Fibroblast of villous mesenchyme (primary cell): ENCODE measurements around the gene SEPTIN1. TPM values are rescaled to one million over a fixed set of nuclear protein-coding genes. Genes with fewer than 3 reads are reported as not detected.

Experiments
- DNase-seq: peaks from one replicate; pipeline ENCODE4 v3.0.0-alpha.2; 2010; ENCODE audit warnings: low read depth
- H3K4me3 ChIP-seq: 2 replicates; pipeline ENCODE4 v1.5.1; 2011; ENCODE audit warnings: low read depth, mild to moderate bottlenecking, low read length
- total RNA-seq: library from RNA; depleted of rRNA; stranded (reverse); fragments of >200 nt; gene quantifications from 2 replicates; pipeline ENCODE4 v1.2.3, GENCODE V29; 2012
- TF ChIP-seq, protein P1 (sequence below): IDR thresholded peaks from 2 replicates; pipeline ENCODE4 v1.5.1; 2012; ENCODE audit warnings: low read depth, mild to moderate bottlenecking, low read length; ENCODE audit not compliant: insufficient read depth

The SEPTIN1 gene, protein sequence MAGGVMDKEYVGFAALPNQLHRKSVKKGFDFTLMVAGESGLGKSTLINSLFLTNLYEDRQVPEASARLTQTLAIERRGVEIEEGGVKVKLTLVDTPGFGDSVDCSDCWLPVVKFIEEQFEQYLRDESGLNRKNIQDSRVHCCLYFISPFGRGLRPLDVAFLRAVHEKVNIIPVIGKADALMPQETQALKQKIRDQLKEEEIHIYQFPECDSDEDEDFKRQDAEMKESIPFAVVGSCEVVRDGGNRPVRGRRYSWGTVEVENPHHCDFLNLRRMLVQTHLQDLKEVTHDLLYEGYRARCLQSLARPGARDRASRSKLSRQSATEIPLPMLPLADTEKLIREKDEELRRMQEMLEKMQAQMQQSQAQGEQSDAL
- total RNA-seq = 0.43 TPM in 1 of 2 replicates, not detected in the other

DNA sequence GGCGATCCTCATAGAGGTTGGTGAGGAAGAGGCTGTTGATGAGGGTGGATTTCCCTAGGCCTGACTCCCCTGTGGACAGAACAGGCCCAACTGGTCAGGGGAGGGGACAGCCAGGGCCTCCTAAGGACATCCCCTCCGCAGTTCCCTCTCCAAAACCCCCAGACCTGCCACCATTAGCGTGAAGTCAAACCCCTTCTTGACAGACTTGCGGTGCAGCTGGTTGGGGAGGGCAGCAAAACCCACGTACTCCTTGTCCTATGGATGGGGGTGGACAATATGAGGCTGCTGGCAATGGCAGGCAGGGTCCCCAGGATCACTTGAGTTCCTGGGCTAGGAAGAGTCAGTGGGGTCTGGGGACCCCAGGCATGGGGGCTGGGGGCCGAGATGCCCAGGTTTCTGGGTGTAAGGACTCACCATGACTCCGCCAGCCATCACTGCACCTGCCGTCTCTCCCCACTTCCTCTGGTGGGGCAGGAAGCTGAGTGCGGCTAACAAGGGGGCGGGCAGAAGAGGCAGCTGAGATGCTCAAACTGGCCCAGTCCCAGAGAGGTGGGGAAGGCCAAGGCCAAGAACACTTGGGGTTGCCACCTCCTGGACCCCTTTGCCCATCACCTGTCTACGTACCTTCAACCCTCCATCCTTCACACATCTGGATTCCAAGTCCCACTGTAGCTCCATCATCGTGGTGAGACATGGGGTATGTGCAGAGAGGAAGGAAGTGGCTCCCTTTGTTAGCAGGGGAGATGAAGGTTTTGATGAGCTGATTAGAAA lies at the start of gene SEPTIN1:
Gene SEPTIN1, minus strand, starts transcription at position 451 of the 771 bp plus-strand sequence. Its CDS starts 19 bp downstream, at position 432.
- TF ChIP-seq, protein P1, sequence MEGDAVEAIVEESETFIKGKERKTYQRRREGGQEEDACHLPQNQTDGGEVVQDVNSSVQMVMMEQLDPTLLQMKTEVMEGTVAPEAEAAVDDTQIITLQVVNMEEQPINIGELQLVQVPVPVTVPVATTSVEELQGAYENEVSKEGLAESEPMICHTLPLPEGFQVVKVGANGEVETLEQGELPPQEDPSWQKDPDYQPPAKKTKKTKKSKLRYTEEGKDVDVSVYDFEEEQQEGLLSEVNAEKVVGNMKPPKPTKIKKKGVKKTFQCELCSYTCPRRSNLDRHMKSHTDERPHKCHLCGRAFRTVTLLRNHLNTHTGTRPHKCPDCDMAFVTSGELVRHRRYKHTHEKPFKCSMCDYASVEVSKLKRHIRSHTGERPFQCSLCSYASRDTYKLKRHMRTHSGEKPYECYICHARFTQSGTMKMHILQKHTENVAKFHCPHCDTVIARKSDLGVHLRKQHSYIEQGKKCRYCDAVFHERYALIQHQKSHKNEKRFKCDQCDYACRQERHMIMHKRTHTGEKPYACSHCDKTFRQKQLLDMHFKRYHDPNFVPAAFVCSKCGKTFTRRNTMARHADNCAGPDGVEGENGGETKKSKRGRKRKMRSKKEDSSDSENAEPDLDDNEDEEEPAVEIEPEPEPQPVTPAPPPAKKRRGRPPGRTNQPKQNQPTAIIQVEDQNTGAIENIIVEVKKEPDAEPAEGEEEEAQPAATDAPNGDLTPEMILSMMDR = no peak
- DNase-seq = no peak
- no peak within 1 kb of the TSS for H3K4me3 ChIP-seq

DNA sequence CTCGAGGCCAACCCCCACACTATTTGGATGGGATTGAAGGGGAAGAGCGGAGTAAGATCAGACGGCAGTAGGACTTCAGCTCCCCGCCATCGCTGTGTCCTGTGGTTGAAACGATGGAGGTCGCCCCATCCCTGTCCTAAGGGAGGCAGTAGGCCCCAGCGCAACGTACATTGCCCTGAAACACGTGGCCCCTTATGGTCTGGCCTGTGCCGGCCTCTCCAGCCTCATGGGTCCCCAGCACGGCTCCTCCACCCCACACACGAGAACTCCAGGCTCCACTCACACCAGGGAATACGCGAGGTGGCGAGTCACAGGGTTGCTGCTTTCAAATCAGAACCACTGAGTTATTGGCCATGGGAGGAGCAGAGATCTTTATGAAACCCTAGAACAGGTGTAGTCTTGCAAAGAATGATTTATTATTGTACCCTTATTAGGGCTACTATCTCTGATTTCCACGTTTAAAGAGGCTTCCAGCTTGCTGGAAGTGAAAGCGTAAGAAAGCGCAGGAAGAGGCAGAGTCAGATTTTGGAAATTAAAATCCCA lies 48.1 kb upstream of the SEPTIN1 start:
- DNase-seq = no peak
- H3K4me3 ChIP-seq = peak overlapping the region; percentile 71
- TF ChIP-seq, protein P1 = no peak

DNA sequence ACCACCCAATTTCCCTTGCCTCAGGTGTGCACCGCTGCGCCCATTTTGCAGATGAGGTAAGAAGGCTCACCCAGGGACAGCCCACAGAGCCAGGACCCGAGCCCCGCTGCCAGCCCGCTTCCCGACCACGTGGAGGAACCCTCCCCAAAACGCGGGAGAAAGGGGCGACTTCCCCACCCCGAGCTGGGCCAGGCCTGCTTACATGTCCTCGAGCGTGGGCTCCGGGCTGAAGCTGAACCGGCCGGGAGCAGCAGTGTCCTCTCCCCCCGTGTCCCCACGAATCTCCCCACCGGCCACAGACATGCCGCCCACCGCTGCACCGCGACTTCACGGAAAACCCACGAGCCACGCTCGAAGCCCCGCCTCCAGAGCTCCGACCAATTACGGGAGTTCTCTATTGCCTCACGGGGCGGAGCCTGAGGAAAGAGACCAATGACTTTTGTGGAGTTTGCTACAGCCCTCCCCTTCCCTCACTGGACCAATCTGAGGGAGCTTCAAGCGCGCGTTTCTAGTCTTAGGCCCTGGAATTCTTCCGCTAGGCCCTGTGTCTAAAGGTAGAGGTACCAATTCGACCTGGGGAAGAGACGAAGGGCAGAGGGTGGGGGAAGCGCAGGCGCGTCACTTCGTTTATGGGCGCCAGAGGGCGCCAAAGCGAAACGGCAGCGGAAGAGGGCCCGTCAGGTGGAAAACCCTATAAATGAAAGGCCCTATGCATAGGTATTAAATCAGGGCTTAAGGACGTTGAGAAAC lies 47.5 kb upstream of the SEPTIN1 start, which contains the start of gene DCTPP1:
Gene DCTPP1, minus strand, starts transcription at position 353 of the 750 bp plus-strand sequence. Its CDS starts 50 bp downstream, at position 303.
- TF ChIP-seq, protein P1 = peak; percentile 70
- DNase-seq = peak; percentile 98
- H3K4me3 ChIP-seq = peak within 1 kb of the TSS; percentile 71

DNA sequence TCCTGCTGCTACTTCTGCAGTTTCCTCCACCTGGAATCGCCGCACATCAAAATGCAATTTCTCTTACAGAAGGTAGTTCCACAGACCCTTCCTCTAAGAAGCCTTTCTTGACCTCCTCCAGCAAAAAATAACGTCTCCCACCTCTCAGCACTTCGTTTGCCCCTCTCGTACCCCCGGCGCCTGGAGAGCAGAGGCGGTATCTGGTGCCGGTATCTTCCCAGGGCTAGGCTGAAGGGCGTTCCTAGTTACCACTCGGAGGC lies 47.0 kb upstream of the SEPTIN1 start:
- peak overlapping the region; percentile 71 for H3K4me3 ChIP-seq
- TF ChIP-seq, protein P1 = no peak
- no peak for DNase-seq

DNA sequence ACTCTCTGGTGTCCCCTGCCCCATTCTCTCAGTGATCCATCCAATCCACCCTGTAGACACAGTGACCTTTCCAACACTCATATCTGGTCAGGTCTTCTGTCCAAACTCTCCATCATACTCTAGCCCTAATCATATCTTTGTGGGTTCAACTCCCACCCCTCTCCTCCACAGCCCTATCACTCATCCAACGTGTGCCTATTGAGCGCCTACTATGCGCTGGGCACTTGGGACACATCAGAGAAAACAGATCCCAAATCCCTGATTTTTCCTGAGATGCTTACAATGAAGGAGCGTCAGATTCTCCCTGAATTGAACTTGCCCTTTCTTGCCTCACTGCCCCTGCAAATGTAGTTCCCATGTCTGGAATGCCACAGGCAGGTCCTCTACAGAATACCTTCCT lies 45.7 kb upstream of the SEPTIN1 start:
- no peak overlapping the region for H3K4me3 ChIP-seq
- no peak for DNase-seq
- TF ChIP-seq, protein P1 = no peak

DNA sequence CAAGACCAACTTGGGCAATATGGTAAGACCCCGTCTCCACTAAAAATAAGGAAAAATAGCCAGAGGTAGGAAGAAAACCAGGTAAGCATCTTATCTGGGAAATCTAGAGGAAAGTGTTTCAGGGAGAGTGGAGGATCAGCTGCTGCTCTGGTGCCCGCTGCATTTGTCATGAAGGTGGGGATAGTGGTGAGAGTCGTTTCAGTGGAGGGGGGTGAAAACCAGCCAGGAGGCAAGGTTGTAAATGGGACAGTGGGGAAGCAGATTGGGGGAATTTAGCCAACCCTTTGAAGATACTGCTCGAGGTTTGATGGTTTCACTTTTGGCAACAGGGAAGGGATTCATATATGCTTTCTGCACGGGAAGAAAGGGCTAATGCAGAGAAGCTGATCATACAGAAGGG lies 38.6 kb upstream of the SEPTIN1 start:
- no peak for DNase-seq
- H3K4me3 ChIP-seq = no peak overlapping the region
- TF ChIP-seq, protein P1 = no peak
